ENCODE data around the gene CDC34.

GRCh38 chr19:574658-575526, 43.3 kb downstream of the CDC34 start:
- TF ChIP-seq POLR2A (IDR thresholded peaks at IDR 0.05) = no peak
- no peak for TF ChIP-seq CTCF (IDR thresholded peaks at IDR 0.05)
